DND-41 (cell line): ENCODE data around the gene SCTR.
A peak's percentile ranks its signal among the peaks of the same experiment; 100 is the strongest.

Source experiments
- ATAC-seq: fragments of 200-7000 bp; cut with Tn5 transposase; 3 replicates; pipeline ENCODE4 v1.9.1; 2021; ENCODE audit warnings: low read depth; ENCODE audit not compliant: insufficient read depth
- DNase-seq: peaks from one replicate; pipeline ENCODE4 v3.0.0-alpha.2; 2020
- H2AFZ ChIP-seq: 2 replicates; pipeline ENCODE4 v1.6.0; 2012; ENCODE audit warnings: low read depth, low read length
- H3K27ac ChIP-seq: 2 replicates; pipeline ENCODE4 v1.5.1; 2012; ENCODE audit warnings: low read length, inconsistent platforms
- H3K27me3 ChIP-seq: fragments of 200-600 bp; sonication (generic); 2 replicates; pipeline ENCODE4 v1.6.0; 2012; ENCODE audit warnings: low read length, mild to moderate bottlenecking, inconsistent platforms; ENCODE audit not compliant: insufficient read depth, poor library complexity
- H3K36me3 ChIP-seq: 2 replicates; pipeline ENCODE4 v1.5.1; 2012; ENCODE audit warnings: low read length, inconsistent platforms; ENCODE audit not compliant: insufficient read depth
- H3K4me1 ChIP-seq: 2 replicates; pipeline ENCODE4 v1.5.1; 2012; ENCODE audit warnings: mild to moderate bottlenecking, low read length; ENCODE audit not compliant: insufficient read depth
- H3K4me2 ChIP-seq: 2 replicates; pipeline ENCODE4 v1.6.0; 2012; ENCODE audit warnings: mild to moderate bottlenecking, moderate library complexity, low read length, inconsistent platforms; ENCODE audit not compliant: insufficient read depth
- H3K4me3 ChIP-seq, 2 experiments: fragments of 200-600 bp in 1 of 2; shearing (Covaris generic) in 1 of 2; 2 replicates each; pipeline ENCODE4 v1.5.1; 2012 to 2016; ENCODE audit warnings: inconsistent platforms in 2 of 2, low read length in 2 of 2, mild to moderate bottlenecking in 2 of 2, low read depth in 1 of 2, moderate library complexity in 1 of 2
- H3K79me2 ChIP-seq: 2 replicates; pipeline ENCODE4 v1.6.0; 2012; ENCODE audit warnings: low read length, inconsistent platforms; ENCODE audit not compliant: insufficient read depth
- H3K9ac ChIP-seq: 2 replicates; pipeline ENCODE4 v1.6.0; 2012; ENCODE audit warnings: low read depth, mild to moderate bottlenecking, inconsistent platforms, low read length, moderate library complexity
- H3K9me3 ChIP-seq: 2 replicates; pipeline ENCODE4 v1.5.1; 2012; ENCODE audit warnings: low read length, moderate library complexity, mild to moderate bottlenecking, inconsistent platforms; ENCODE audit not compliant: insufficient read depth, severe bottlenecking
- H4K20me1 ChIP-seq: 2 replicates; pipeline ENCODE4 v1.6.0; 2012; ENCODE audit warnings: low read length; ENCODE audit not compliant: insufficient read depth
- EZH2 ChIP-seq: IDR thresholded peaks from 3 replicates; pipeline ENCODE4 v1.6.1; 2012; ENCODE audit warnings: borderline replicate concordance, low read depth, mild to moderate bottlenecking, moderate library complexity, low read length, inconsistent platforms; ENCODE audit not compliant: severe bottlenecking
- TF ChIP-seq, protein P1 (sequence below): IDR thresholded peaks from 2 replicates; pipeline ENCODE4 v1.5.1; 2012; ENCODE audit warnings: borderline replicate concordance, low read length, moderate library complexity, mild to moderate bottlenecking; ENCODE audit not compliant: poor library complexity, severe bottlenecking; ENCODE audit errors: extremely low read depth

Gene SCTR

GRCh38 chr2:119531292-119531691 lies 7.0 kb upstream of the SCTR start:
- Histone ChIP-seq H2AFZ (no peak overlapping the region), H3K27ac (no peak overlapping the region), H3K4me2 (no peak overlapping the region), H3K79me2 (no peaks in the 10 kb centered on the region), H4K20me1 (no peaks in the 10 kb centered on the region), H3K9ac (no peak overlapping the region), H3K4me1 (no peaks in the 10 kb centered on the region), H3K36me3 (no peaks in the 10 kb centered on the region), H3K9me3 (peaks cover 14% of the 10 kb centered on the region), H3K4me3 (no peak overlapping the region), H3K27me3 (peaks cover 6% of the 10 kb centered on the region)
- no peak for TF ChIP-seq EZH2
- TF ChIP-seq, protein P1, sequence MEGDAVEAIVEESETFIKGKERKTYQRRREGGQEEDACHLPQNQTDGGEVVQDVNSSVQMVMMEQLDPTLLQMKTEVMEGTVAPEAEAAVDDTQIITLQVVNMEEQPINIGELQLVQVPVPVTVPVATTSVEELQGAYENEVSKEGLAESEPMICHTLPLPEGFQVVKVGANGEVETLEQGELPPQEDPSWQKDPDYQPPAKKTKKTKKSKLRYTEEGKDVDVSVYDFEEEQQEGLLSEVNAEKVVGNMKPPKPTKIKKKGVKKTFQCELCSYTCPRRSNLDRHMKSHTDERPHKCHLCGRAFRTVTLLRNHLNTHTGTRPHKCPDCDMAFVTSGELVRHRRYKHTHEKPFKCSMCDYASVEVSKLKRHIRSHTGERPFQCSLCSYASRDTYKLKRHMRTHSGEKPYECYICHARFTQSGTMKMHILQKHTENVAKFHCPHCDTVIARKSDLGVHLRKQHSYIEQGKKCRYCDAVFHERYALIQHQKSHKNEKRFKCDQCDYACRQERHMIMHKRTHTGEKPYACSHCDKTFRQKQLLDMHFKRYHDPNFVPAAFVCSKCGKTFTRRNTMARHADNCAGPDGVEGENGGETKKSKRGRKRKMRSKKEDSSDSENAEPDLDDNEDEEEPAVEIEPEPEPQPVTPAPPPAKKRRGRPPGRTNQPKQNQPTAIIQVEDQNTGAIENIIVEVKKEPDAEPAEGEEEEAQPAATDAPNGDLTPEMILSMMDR: peak; percentile 38
- DNase-seq (no peak), ATAC-seq (no peak)

- H3K9ac ChIP-seq: no peak overlapping the region
- no peak overlapping the region for H3K4me3 ChIP-seq
- peaks cover 11% of the 10 kb centered on the region for H3K27me3 ChIP-seq
- no peaks in the 10 kb centered on the region for H3K79me2 ChIP-seq
- H3K4me1 ChIP-seq: no peaks in the 10 kb centered on the region
- TF ChIP-seq, protein P1: no peak
- TF ChIP-seq EZH2: no peak
- peaks cover 1% of the 10 kb centered on the region for H3K9me3 ChIP-seq
- H3K27ac ChIP-seq: no peak overlapping the region
- no peaks in the 10 kb centered on the region for H4K20me1 ChIP-seq
- ATAC-seq (no peak), DNase-seq (no peak)
- H3K36me3 ChIP-seq: no peaks in the 10 kb centered on the region
- H3K4me2 ChIP-seq: no peak overlapping the region
- H2AFZ ChIP-seq: no peak overlapping the region
These were observed 3.7 kb upstream of the SCTR start for GRCh38 chr2:119527999-119528398.

DNA sequence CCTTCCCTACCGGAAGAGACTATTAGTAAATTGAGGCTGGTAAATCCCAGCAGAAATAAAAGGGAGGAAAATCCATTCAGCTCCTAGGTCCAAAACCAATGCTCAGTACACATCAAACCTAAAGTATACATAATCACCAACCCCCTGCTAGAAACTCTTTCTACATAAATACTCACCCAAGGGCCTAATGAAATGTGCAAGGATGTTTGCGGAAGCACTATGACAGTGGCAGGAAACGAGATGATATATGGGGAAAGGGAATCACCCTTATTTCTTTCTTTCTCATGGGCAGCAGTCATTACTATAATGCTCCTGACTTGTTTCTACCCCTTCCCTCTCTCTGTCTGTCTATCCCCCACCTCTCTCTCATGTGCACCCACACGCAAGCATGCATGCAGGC lies 1.3 kb upstream of the SCTR start:
- Histone ChIP-seq H3K36me3 (no peaks in the 10 kb centered on the region), H3K9ac (no peak overlapping the region), H3K4me1 (no peaks in the 10 kb centered on the region), H3K4me2 (no peak overlapping the region), H4K20me1 (no peaks in the 10 kb centered on the region), H2AFZ (no peak overlapping the region), H3K79me2 (no peaks in the 10 kb centered on the region), H3K4me3 (no peak overlapping the region), H3K27ac (no peak overlapping the region), H3K9me3 (no peaks in the 10 kb centered on the region), H3K27me3 (peaks cover 11% of the 10 kb centered on the region)
- TF ChIP-seq, protein P1: no peak
- TF ChIP-seq EZH2: no peak
- no peak for ATAC-seq
- DNase-seq: no peak
